Neural cell (in vitro differentiated cells): ENCODE data around the gene DHX58. TPM values are rescaled to one million over a fixed set of nuclear protein-coding genes. Genes with fewer than 3 reads are reported as not detected.

Experiments used
- H2AFZ ChIP-seq: fragments of 200-600, 300-800 bp; sonication (generic), shearing (Covaris generic); 2 replicates; pipeline ENCODE4 v1.6.0; 2014; ENCODE audit warnings: low read depth, mild to moderate bottlenecking, antibody characterized with exemption, low read length, moderate library complexity
- H3F3A ChIP-seq: fragments of 200-600 bp; shearing (Covaris generic); 2 replicates; pipeline ENCODE4 v1.6.1; 2016; ENCODE audit warnings: mild to moderate bottlenecking, moderate library complexity, mixed read lengths, antibody characterized with exemption, low read length; ENCODE audit not compliant: insufficient read depth, poor library complexity, severe bottlenecking
- H3K27ac ChIP-seq: fragments of 200-600, 300-800 bp; sonication (generic), shearing (Covaris generic); 2 replicates; pipeline ENCODE4 v1.5.1; 2014; ENCODE audit warnings: mild to moderate bottlenecking, low read length, moderate library complexity
- H3K27me3 ChIP-seq: fragments of 300-800, 200-600 bp; sonication (generic), shearing (Covaris generic); 2 replicates; pipeline ENCODE4 v1.6.0; 2014; ENCODE audit warnings: mild to moderate bottlenecking, low read depth, low read length, moderate library complexity; ENCODE audit not compliant: insufficient read depth
- H3K36me3 ChIP-seq: fragments of 300-800, 200-600 bp; sonication (generic), shearing (Covaris generic); 2 replicates; pipeline ENCODE4 v1.5.1; 2014; ENCODE audit warnings: mild to moderate bottlenecking, antibody characterized with exemption, low read length, moderate library complexity; ENCODE audit not compliant: insufficient read depth
- H3K4me2 ChIP-seq: fragments of 300-800, 200-600 bp; sonication (generic), shearing (Covaris generic); 2 replicates; pipeline ENCODE4 v1.6.0; 2014; ENCODE audit warnings: mild to moderate bottlenecking, low read length
- H3K4me3 ChIP-seq: fragments of 300-800, 200-600 bp; sonication (generic), shearing (Covaris generic); 2 replicates; pipeline ENCODE4 v1.5.1; 2014; ENCODE audit warnings: mild to moderate bottlenecking, low read length, moderate library complexity
- H3K79me2 ChIP-seq: fragments of 200-600 bp; shearing (Covaris generic); replicated peaks from 2 replicates; pipeline ENCODE4 v1.6.0; 2014; ENCODE audit warnings: mild to moderate bottlenecking, low read length, moderate library complexity; ENCODE audit not compliant: insufficient read depth
- H3K9ac ChIP-seq: fragments of 300-800, 200-600 bp; sonication (generic), shearing (Covaris generic); 2 replicates; pipeline ENCODE4 v1.6.1; 2016; ENCODE audit warnings: mild to moderate bottlenecking, low read length, mixed read lengths
- H3K9me2 ChIP-seq: fragments of 200-600 bp; shearing (Covaris generic); 2 replicates; pipeline ENCODE4 v1.6.1; 2016; ENCODE audit warnings: mild to moderate bottlenecking, low read length, mixed read lengths; ENCODE audit not compliant: insufficient read depth
- H3K9me3 ChIP-seq: fragments of 200-600, 300-800 bp; sonication (generic), shearing (Covaris generic); 2 replicates; pipeline ENCODE4 v1.6.1; 2016; ENCODE audit warnings: mild to moderate bottlenecking, mixed run types, low read length, moderate library complexity, mixed read lengths
- H4K20me1 ChIP-seq: fragments of 200-600 bp; shearing (Covaris generic); 2 replicates; pipeline ENCODE4 v1.6.1; 2016; ENCODE audit warnings: mild to moderate bottlenecking, mixed run types; ENCODE audit not compliant: insufficient read depth
- CTCF ChIP-seq: fragments of 450-650 bp; IDR thresholded peaks from 2 replicates; pipeline ENCODE4 v1.5.1; 2014; ENCODE audit warnings: antibody characterized with exemption, mild to moderate bottlenecking, moderate library complexity; ENCODE audit not compliant: poor library complexity, severe bottlenecking
- EP300 ChIP-seq: fragments of 450-650 bp; conservative IDR thresholded peaks from 2 replicates; pipeline ENCODE4 v1.6.1; 2014; ENCODE audit warnings: antibody characterized with exemption, mild to moderate bottlenecking, moderate library complexity; ENCODE audit not compliant: poor library complexity, severe bottlenecking
- EZH2 ChIP-seq: fragments of 200-600, 300-800 bp; shearing (Covaris generic), sonication (generic); IDR thresholded peaks from 2 replicates; pipeline ENCODE4 v1.6.1; 2014; ENCODE audit warnings: antibody characterized with exemption, low read length, borderline replicate concordance, mild to moderate bottlenecking; ENCODE audit not compliant: insufficient read depth, poor library complexity, severe bottlenecking
- MXI1 ChIP-seq: fragments of 450-650 bp; conservative IDR thresholded peaks from 2 replicates; pipeline ENCODE4 v1.6.1; 2014; ENCODE audit warnings: antibody characterized with exemption, mild to moderate bottlenecking; ENCODE audit not compliant: poor library complexity, severe bottlenecking
- POLR2AphosphoS5 ChIP-seq: IDR thresholded peaks from 2 replicates; pipeline ENCODE4 v1.6.1; 2012
- RAD21 ChIP-seq: fragments of 450-650 bp; conservative IDR thresholded peaks from 2 replicates; pipeline ENCODE4 v1.6.1; 2014; ENCODE audit warnings: antibody characterized with exemption, mild to moderate bottlenecking, moderate library complexity
- REST ChIP-seq: IDR thresholded peaks from 2 replicates; pipeline ENCODE4 v1.6.1; 2012; ENCODE audit warnings: borderline replicate concordance
- SMC3 ChIP-seq: fragments of 450-650 bp; conservative IDR thresholded peaks from 2 replicates; pipeline ENCODE4 v1.6.1; 2014; ENCODE audit warnings: antibody characterized with exemption, mild to moderate bottlenecking, moderate library complexity; ENCODE audit not compliant: poor library complexity
- TAF1 ChIP-seq: IDR thresholded peaks from 2 replicates; pipeline ENCODE4 v1.6.1; 2012; ENCODE audit warnings: low read depth
- polyA plus RNA-seq: library from polyadenylated mRNA; depleted of rRNA; stranded (reverse); fragments of >200 nt; gene quantifications from 2 replicates; pipeline ENCODE4 v1.2.3, GENCODE V29; 2014

Gene DHX58
- polyA plus RNA-seq, 1 donor from 2014 or later, result 0.87 TPM

- Histone ChIP-seq H3K27me3 (no peaks in the 10 kb centered on the region), H4K20me1 (no peaks in the 10 kb centered on the region), H3K79me2 (no peaks in the 10 kb centered on the region), H3K9ac (no peak overlapping the region), H3K4me2 (no peak overlapping the region), H3K27ac (no peak overlapping the region), H2AFZ (no peak overlapping the region), H3K4me3 (no peak overlapping the region), H3K9me3 (no peaks in the 10 kb centered on the region), H3F3A (no peaks in the 10 kb centered on the region), H3K36me3 (no peaks in the 10 kb centered on the region), H3K9me2 (no peaks in the 10 kb centered on the region)
- TF ChIP-seq RAD21 (no peak), EP300 (no peak), CTCF (no peak), EZH2 (no peak), POLR2AphosphoS5 (no peak), MXI1 (no peak), REST (no peak), TAF1 (no peak), SMC3 (no peak)
Measured at GRCh38 chr17:42131981-42132432, 19.5 kb upstream of the DHX58 start.

- Histone ChIP-seq H3K9me3 (no peaks in the 10 kb centered on the region), H3K36me3 (no peaks in the 10 kb centered on the region), H4K20me1 (no peaks in the 10 kb centered on the region), H3K4me3 (no peak overlapping the region), H3F3A (no peaks in the 10 kb centered on the region), H3K9ac (no peak overlapping the region), H3K4me2 (no peak overlapping the region), H3K79me2 (no peaks in the 10 kb centered on the region), H3K27me3 (no peaks in the 10 kb centered on the region), H2AFZ (no peak overlapping the region), H3K9me2 (no peaks in the 10 kb centered on the region), H3K27ac (no peak overlapping the region)
- no peak for TF ChIP-seq CTCF
- TF ChIP-seq EZH2, result no peak
- TF ChIP-seq RAD21, result no peak
- TF ChIP-seq SMC3, result no peak
- no peak for TF ChIP-seq TAF1
- no peak for TF ChIP-seq EP300
- no peak for TF ChIP-seq POLR2AphosphoS5
- no peak for TF ChIP-seq REST
- TF ChIP-seq MXI1, result no peak
Measured at GRCh38 chr17:42131232-42131631, 18.7 kb upstream of the DHX58 start.
